RWPE2 (cell line): ENCODE results near the gene MYLK3.
"Not testable (repeated sequence)": the region's sequence is repeated elsewhere in the genome, so short reads cannot be mapped to it uniquely, and the experiment has no call there.

ENCODE experiments used
- ATAC-seq: fragments of 200-7000 bp; cut with Tn5 transposase; 3 replicates; pipeline ENCODE4 v1.9.1; 2021; ENCODE audit warnings: low read depth
- DNase-seq: peaks from one replicate; pipeline ENCODE4 v3.0.0-alpha.2; 2020; ENCODE audit warnings: low spot score
- H3K27ac ChIP-seq: fragments of 450-650 bp; 2 replicates; pipeline ENCODE4 v1.5.1; 2017; ENCODE audit warnings: mild to moderate bottlenecking; ENCODE audit not compliant: poor library complexity, severe bottlenecking
- H3K27me3 ChIP-seq: fragments of 250-450 bp; sonication (Bioruptor Pico); 2 replicates; pipeline ENCODE4 v1.5.1; 2021; ENCODE audit warnings: mild to moderate bottlenecking, moderate library complexity; ENCODE audit not compliant: insufficient read depth, poor library complexity, severe bottlenecking
- H3K36me3 ChIP-seq: fragments of 250-450 bp; sonication (Bioruptor Pico); 2 replicates; pipeline ENCODE4 v1.5.1; 2020; ENCODE audit warnings: low read depth, mild to moderate bottlenecking, moderate library complexity
- H3K4me1 ChIP-seq: fragments of 250-450 bp; sonication (Bioruptor Pico); 2 replicates; pipeline ENCODE4 v1.5.1; 2021; ENCODE audit warnings: mild to moderate bottlenecking, moderate library complexity; ENCODE audit not compliant: insufficient read depth, poor library complexity, severe bottlenecking
- H3K4me3 ChIP-seq: fragments of 250-450 bp; sonication (Bioruptor Pico); 2 replicates; pipeline ENCODE4 v1.5.1; 2021; ENCODE audit warnings: mild to moderate bottlenecking, moderate library complexity; ENCODE audit not compliant: severe bottlenecking
- H3K9me3 ChIP-seq: fragments of 250-450 bp; sonication (Bioruptor Pico); 2 replicates; pipeline ENCODE4 v1.5.1; 2021; ENCODE audit warnings: mild to moderate bottlenecking, moderate library complexity; ENCODE audit not compliant: severe bottlenecking
- CTCF ChIP-seq: fragments of 450-650 bp; IDR thresholded peaks from one replicate; pipeline ENCODE4 v1.5.1; 2017; ENCODE audit warnings: mild to moderate bottlenecking, moderate library complexity; ENCODE audit not compliant: poor library complexity, severe bottlenecking

MYLK3 gene

GRCh38 chr16:46687486-46687885, 60.7 kb downstream of the MYLK3 start:
- peaks cover 28% of the 10 kb centered on the region for H3K4me1 ChIP-seq
- peak overlapping the region; percentile 83 for H3K27ac ChIP-seq
- ATAC-seq (no peak), DNase-seq (no peak)
- peak overlapping the region; percentile 60 for H3K4me3 ChIP-seq
- no peaks in the 10 kb centered on the region for H3K27me3 ChIP-seq
- no peak for TF ChIP-seq CTCF
- H3K36me3 ChIP-seq = peaks cover 38% of the 10 kb centered on the region
- no peaks in the 10 kb centered on the region for H3K9me3 ChIP-seq

GRCh38 chr16:46686815-46687473, 61.2 kb downstream of the MYLK3 start:
- peaks cover 28% of the 10 kb centered on the region for H3K4me1 ChIP-seq
- peak overlapping the region; percentile 83 for H3K27ac ChIP-seq
- no peak for DNase-seq
- ATAC-seq = no peak
- no peaks in the 10 kb centered on the region for H3K27me3 ChIP-seq
- H3K9me3 ChIP-seq = no peaks in the 10 kb centered on the region
- TF ChIP-seq CTCF = no peak
- peak overlapping the region; percentile 60 for H3K4me3 ChIP-seq
- peaks cover 38% of the 10 kb centered on the region for H3K36me3 ChIP-seq

GRCh38 chr16:46681867-46682266, 66.3 kb downstream of the MYLK3 start:
- H3K27me3 ChIP-seq, H3K27ac ChIP-seq, H3K9me3 ChIP-seq, ATAC-seq, H3K4me3 ChIP-seq, DNase-seq: not testable (repeated sequence)
- Histone ChIP-seq H3K36me3 (peaks cover 73% of the 10 kb centered on the region), H3K4me1 (peaks cover 11% of the 10 kb centered on the region)

GRCh38 chr16:46677943-46678342, 70.2 kb downstream of the MYLK3 start:
- H3K36me3 ChIP-seq = peaks cover 96% of the 10 kb centered on the region
- H3K4me3 ChIP-seq, H3K9me3 ChIP-seq, H3K27me3 ChIP-seq, H3K4me1 ChIP-seq, H3K27ac ChIP-seq, DNase-seq, ATAC-seq: not testable (repeated sequence)

GRCh38 chr16:46673320-46674013, 74.7 kb downstream of the MYLK3 start:
- Histone ChIP-seq H3K27me3 (no peaks in the 10 kb centered on the region), H3K4me1 (no peaks in the 10 kb centered on the region), H3K27ac (no peak overlapping the region), H3K4me3 (no peak overlapping the region), H3K36me3 (peaks cover 94% of the 10 kb centered on the region), H3K9me3 (no peaks in the 10 kb centered on the region)
- DNase-seq (no peak), ATAC-seq (peak; percentile 87)
- TF ChIP-seq CTCF = peak; percentile 86

- DNase-seq = no peak
- Histone ChIP-seq H3K36me3 (peaks cover 74% of the 10 kb centered on the region), H3K27me3 (no peaks in the 10 kb centered on the region), H3K9me3 (no peaks in the 10 kb centered on the region), H3K4me3 (no peak overlapping the region), H3K27ac (no peak overlapping the region), H3K4me1 (no peaks in the 10 kb centered on the region)
- ATAC-seq = no peak
- no peak for TF ChIP-seq CTCF
Measured at GRCh38 chr16:46662123-46662522, 86.0 kb downstream of the MYLK3 start.
